SHP77 treated with DMSO at 0.1 percent for 48 hours (cell line): Measurements from ENCODE around the gene KISS1R.

Experiments used
- DNase-seq: peaks from one replicate; lab custom pipeline; 2025; lab: John Stamatoyannopoulos, UW

The KISS1R gene

DNA sequence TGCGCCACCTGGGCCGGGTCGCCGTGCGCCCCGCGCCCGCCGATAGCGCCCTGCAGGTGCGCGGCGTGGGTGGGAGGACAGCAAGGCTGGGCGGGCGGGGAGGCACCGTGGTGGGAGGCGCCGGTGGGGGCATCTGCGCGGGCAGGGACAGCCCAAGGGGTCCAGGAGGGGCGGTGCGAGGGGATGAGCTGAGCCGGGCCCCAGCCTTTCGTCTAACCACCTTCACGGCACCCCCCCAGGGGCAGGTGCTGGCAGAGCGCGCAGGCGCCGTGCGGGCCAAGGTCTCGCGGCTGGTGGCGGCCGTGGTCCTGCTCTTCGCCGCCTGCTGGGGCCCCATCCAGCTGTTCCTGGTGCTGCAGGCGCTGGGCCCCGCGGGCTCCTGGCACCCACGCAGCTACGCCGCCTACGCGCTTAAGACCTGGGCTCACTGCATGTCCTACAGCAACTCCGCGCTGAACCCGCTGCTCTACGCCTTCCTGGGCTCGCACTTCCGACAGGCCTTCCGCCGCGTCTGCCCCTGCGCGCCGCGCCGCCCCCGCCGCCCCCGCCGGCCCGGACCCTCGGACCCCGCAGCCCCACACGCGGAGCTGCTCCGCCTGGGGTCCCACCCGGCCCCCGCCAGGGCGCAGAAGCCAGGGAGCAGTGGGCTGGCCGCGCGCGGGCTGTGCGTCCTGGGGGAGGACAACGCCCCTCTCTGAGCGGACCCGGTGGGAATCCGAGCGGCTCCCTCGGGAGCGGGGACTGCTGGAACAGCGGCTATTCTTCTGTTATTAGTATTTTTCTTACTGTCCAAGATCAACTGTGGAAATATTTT, 3.1 kb downstream of the KISS1R start:
- DNase-seq = no peak

DNA sequence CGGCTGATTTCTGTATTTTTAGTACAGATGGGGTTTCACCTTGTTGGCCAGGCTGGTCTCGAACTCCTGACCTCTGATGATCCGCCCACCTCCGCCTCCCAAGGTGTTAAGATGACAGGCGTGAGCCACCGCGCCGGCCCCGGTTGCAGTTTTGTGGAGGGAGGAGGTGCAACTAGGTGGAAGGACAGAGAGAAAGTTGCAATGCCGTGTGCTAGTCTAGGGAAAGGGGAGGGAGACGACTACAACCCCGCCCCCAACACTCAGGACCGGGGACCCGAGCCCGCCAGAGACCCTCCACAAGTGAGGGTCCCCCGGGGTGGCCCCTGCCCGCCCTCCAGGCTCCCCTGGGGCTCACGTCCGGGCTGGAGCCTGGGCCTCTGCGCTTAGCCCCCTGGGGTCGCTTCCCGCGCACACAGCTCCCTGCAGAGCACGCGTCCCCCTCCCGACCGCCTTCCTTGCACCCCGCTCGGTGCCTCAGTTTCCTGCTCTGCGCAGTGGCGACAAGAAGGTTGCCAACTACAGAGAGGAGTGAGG, 7.5 kb downstream of the KISS1R start:
- DNase-seq = no peak

DNA sequence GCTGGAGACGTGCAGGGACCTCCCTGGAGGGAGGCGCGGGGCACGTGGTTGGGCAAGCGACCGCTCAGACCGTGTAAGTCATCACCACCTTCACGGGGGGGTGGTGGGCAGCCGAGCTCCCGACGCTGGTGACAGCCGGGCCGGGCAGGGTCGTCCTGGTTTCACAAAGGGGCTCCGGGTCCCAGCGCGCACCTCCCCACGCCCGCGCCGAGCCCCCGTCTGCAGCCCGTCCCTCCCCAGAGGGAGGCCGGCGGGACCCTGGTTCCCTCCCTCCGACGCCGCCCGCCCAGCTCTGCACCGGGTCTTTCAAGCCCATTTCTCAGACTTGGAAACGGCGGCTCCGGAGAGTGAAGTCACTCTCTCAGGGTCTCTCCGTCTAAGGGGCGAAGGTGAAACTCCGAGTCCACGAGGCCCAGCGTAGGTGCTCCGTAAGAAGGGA, 8.0 kb downstream of the KISS1R start:
- DNase-seq = no peak

DNA sequence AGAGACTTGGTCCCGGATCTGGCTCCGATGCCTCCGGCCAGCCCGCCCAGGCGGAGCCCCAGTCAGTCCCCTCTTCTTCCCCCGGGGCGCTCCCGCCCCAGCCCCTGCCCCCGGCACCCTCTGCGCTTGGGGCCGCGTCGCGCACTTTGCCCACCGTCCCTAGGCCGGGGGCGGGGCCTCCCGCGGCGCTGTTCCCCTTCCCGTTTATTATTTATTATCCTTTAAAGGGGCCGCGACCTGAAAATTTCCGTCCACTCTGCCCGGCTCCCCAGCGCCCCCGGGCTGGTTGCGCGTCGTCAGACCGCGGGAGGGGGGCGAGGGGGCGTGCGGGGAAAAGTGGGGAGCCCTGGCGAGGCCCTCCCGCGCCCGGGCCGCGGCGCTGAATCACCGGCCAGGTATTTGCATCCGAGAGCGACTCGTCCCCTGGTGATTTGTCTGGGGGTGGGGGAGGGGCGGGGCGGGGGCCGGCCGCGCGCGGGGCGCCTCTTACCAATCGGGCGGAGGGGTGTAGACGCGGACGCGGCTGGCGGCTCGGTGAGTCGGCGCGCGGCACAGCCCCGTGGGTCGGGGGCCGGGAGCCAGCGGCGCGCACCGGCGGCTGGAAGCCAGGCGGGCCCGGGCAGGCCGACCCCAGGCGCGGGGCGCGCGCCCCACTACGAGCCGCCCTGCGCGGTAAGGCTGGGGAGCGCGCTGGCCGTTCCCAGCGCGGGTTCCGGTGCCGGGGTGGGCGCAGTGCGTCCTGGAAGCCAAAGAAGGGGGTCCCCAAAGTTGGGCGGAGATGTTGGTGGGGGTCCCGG, 8.6 kb downstream of the KISS1R start, which contains the start of gene ARID3A:
TSS of gene ARID3A (plus strand) at position 510 of the 797 bp plus-strand sequence. CDS start 3,494 bp downstream, outside the sequence.
- peak; percentile 74 for DNase-seq

DNA sequence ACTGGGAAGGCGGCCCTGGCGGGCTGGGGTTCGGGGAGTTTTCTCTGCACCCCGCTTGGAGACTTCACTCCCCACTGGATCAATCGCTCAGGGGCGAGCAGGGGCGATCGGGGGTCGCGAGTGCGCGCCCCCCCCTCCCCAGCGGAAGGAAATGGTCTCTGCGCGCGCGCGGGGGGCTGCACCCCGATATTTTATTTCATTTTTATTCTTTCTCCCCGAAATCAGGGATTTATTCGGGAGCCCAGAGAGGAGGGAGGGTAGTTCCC, 9.1 kb downstream of the KISS1R start:
- no peak for DNase-seq

DNA sequence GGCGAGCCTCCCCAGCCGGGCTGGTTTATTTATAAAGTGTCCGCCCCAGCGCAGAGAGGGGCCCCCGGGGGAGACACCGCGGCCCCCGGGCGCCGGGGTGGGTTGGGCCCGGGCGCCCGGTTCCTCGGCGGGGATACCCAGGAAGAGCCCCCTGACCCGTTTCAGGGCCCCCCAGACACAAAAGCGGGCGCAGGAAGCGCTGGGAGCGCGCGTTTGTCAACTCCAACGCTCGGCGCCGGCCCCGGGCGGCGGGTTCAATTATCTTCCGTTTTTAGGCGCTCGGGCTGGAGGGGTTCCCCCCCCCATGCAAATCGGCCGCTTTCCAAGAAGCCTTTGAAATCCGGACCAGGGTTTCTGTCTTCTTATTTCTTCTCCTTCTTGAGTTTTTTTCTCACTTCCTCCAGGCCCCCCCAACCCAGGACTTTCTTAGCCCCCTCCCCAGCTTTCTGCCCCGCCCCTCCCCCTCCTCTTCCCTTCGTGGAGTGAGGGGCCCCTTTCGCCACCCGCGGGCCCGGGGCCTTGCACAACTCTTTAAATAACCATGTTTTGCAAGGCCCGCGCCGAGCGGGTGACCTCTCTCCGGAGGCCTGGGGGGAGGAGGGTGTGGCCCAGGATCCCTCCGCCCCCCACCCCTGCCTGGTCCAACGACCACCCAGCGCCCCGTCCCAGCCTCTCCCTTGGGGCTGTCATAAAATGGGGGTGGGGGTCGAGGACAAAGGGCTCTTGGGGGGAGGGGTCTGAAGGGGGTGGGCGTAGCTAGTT, 9.6 kb downstream of the KISS1R start:
- DNase-seq = no peak

DNA sequence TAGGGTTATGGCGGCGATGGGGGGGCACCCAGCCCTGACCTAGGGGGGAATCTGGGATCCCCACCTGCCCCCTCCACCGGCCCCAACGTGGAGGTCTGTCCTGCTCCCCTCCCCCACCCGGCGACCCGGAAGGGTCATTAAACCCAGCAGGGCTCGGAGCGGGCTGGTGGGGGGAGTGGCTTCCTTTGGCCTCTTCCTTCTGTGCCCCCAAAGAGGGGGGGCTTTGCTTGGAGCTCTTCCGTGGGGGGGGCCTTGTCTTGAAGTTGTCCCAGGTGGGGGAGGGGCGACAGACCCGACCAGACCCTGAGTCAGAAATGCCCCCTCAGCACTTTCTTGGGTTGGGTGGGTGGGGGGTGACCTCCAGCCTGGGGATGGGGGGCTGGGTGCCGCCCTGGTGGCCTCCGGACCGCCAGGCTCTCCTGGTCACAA, 10.2 kb downstream of the KISS1R start:
- no peak for DNase-seq

DNA sequence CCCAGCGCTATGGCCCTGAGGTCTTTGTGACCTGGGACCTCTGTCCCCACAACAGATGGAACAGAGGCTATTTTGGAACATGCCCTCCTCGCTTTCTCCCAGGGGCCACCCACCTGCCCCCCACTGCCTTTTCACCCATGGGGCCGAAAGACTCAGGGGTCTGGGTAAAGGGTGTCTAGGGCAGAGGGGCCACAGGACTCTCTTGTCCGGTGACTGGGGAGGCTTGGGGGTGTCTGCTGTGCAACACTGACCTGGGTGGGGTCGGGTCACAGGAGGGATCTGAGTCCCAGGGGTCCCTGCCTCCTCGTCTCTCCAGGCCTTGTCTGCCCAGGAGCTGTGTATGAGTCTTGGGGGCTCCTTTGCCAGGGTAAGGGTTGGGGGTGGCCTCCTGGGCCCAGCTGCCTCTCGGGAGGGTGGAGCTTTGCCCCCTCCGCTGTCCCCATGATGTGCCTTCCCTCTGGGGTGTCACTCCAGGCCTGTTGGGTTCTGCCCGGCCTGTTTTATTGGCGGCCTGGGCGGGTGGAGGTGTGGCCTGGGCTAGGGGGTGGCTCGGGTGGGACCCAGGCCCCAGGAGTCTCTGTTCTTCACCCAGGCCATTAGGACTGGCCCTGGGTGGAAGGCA, 10.8 kb downstream of the KISS1R start:
- DNase-seq = no peak

DNA sequence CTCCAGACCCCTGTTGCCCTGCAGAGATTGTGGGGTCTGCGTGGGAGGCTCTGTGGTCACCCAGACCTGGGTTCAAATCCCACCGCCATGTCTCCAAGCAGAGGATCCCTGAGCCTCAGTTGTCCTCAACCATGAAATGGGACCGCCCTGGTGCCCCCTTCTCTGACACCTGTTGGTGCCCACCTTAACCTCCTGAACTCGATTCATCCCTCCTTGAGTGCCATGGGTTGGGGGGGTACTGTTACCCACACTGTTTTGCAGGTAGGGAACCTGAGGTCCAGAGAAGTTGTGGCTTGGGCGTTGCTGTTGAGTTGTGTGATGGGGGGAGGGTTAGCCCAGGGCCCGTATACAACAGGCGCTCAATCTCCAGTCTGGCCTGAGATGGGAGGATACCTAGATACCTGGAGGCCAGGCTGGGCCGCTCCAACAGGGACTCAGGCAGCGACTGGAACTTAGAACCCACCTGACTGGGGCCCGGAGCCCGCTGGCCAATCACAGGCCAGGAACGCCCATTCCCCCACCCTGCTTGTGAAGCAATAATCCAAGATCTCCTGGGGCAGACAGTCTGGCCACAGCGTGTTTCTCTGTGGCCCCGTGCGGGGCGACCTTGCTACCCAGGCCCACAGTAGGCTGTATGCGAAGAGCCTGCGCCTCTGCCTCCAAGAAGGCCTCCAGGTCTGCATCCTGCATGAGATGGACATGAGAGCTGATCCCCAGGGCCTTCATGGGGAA, 11.5 kb downstream of the KISS1R start:
- no peak for DNase-seq

DNA sequence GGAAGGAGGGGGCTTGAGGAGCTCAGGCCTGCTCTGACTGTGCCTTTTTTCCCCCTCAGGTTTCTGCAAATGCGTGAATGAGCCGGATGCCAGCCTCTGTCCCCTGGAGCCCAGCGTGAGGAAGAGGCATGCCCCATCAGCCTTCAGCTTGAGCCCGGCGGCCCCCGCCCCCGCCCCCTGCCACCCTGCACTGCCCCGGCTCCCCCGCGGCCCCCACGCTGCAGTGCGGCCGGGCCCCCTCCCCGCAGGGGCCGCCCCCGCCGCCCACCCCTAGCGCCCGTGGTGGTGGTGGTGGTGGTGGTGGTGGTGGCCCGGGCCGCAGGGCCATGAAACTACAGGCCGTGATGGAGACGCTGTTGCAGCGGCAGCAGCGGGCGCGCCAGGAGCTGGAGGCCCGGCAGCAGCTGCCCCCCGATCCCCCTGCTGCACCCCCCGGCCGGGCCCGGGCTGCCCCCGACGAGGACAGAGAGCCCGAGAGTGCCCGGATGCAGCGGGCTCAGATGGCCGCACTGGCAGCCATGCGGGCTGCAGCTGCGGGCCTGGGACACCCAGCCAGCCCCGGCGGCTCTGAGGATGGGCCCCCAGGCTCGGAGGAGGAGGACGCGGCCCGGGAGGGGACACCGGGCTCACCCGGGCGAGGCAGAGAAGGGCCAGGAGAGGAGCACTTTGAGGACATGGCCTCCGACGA, 12.2 kb downstream of the KISS1R start:
- no peak for DNase-seq

DNA sequence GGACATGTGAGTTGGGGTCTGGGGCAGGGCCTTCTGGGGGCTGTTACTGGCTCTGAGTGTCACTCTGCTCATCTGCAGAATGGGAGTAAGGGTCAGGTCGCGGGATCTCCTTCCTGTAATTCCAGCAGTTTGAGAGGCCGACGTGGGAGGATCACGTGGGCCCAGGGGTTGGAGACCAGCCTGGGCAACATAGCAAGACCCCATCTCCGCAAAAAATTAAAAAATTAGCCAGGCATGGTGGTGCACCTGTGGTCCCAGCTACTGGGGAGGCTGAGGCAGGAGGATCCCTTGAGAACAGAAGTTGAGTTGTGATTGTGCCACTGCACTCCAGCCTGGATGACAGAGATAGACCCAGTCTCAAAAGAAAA, 12.7 kb downstream of the KISS1R start:
- no peak for DNase-seq

DNA sequence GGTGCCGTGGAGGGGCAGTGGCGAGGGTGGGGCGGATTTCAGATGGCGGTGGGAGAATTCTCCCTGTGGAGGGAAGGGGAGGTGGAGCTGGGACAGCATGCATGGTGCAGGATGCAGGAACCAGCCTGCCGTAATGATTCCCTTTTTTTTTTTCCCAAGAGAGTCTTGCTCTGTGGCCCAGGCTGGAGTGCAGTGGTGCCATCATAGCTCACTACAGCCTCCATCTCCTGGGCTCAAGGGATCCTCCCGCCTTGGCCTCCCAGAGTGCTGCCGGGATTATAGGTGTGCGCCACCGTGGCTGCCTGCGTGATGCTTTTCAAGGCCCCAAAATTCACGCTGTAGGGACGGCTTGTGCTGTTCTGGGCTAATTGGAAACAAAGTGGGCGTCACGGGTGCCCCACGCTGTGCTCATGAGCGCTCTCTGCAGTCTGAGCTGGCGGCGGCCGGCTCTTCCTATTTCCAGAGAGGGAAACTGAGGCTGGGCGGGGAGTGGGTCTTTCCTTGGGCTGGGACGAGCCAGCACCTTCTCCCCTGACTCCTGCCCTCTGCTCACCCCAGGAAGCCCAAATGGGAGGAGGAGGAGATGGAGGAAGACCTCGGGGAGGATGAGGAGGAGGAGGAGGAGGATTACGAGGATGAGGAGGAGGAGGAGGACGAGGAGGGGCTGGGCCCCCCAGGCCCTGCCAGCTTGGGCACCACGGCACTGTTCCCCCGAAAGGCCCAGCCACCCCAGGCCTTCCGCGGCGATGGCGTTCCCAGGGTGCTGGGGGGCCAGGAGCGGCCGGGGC, 14.9 kb downstream of the KISS1R start:
- no peak for DNase-seq

DNA sequence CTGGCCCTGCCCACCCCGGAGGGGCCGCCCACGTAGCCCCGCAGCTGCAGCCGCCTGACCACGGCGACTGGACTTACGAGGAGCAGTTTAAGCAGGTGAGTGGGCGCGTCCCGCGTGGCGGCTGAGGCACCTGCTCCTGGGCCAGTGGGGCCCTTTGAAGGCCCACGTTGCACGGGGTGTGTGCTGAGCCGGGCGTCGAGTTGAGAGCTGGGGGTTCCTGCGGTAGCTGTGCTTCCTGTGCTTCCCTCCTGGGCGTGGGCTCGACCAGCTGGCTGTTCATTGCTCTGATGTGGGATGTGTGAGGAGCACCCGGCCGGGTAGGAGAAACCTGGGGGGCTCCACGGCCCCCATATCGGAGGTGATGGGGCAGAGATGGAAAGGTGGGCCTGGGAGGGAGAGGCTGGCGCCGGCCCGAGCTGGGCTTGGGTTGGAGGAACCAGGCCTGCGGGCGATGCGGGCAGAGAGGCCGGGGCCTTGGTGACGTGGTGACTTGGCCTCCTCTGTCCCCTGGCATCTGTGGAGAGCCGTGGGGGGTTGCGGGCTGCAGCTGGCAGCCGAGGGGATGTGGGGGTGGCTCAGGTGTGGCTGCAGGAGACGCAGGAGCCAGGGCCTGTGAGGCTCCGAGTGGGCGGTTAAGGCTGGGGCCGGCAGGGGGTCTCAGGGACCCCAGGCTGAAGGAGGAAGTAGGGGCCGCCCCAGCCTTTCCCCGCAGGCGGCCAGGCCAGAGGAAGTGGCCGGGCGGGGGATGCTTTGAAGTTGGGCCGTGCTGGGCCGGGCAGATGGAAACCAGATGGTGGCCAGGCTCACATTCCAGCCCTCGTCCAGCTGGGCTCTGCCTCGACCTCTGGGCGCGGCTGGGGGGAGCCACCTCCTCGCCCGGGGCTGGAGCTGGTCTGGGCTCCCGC, 15.8 kb downstream of the KISS1R start:
- DNase-seq = no peak

DNA sequence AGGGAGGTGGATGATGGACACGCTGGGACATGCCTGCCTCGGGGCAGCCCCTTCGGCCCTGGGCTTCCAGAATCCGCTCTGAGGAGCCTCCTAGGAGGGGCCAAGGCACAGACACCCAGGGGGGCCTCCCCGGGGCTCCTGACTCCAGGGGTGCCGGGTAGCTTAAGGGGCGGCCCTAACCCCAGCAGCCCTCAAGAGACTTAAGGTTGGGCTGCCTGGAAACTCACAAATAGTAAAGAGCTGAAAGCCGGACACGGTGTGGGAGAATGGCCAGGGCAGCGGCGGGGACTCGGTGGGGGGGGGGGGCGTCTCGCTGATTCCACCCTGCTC, 16.4 kb downstream of the KISS1R start:
- DNase-seq = no peak

DNA sequence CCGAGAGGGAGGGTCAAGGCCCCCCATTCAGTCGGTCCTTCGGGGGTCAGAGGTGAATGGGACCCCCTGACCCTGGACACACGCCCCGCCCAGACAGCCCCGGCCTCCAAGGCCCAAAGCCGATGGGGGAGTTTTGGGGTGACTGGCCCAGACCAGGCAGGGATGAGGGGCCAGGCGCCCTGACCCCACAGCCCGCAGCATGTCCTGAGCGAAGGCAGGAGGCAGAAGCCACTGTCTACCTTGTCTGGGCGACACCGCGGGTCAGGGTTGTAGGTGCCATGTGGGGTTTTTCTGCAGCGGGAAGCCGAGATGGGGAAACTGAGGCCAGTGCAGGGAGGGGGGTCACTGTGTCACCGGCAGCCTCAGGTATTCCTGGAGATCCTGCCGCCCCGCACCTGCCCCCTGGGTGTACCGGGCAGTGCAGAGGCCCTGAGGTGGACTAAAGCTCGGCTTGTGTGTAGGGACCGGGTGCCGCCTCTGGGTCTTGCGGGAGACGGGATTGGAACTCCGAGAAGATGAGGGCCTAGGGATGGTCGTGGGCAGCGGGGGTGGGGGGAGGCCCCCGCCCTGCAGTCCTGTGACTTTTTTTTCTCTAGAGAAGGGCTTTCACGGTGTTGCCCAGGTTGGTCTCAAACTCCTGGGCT, 17.2 kb downstream of the KISS1R start:
- DNase-seq = no peak

DNA sequence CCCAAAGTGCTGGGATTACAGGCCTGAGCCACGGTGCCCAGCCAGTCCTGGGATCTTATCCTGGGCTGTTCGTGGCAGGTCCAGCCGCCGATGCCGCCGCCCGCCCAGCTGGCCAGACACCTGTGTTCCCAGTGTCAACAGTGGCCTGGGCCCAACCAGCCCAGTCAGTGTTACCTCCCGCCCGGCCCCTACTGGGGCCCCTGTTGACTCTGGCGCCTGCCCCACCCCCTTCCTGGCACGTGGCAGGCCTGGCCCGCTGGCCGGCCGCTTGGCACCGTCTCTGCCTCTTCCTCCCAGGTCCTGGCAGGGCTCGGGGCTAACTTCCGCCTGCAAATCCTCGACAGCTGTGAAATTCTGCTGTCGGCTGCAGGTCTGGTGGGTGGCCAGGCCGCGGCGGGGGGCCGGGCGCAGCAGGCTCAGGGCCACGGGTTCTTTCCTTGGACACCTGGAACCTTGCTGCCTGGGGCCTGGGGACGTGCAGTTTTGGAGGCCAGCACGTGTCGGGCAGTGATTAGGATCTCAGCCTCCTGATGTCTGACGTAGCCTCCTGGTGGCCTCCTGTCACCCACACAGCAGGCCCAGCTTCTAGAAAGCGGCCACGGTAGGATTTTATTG, 17.8 kb downstream of the KISS1R start:
- peak; percentile 77 for DNase-seq

DNA sequence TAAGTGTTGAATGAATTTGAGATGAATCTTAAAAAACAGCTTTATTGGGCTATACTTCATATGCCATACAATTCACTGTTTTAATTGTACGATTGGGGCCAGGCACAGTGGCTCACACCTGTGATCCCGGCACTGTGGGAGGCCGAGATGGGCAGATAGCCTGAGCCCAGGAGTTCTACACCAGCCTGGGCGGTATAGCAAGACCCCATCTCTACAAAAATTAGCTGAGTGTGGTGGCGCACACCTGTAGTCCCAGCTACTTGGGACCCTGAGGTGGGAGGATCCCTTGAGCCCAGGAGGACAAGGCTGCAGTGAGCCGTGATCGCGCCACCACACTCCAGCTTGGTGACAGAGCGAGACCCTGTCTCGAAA, 19.0 kb downstream of the KISS1R start:
- no peak for DNase-seq

DNA sequence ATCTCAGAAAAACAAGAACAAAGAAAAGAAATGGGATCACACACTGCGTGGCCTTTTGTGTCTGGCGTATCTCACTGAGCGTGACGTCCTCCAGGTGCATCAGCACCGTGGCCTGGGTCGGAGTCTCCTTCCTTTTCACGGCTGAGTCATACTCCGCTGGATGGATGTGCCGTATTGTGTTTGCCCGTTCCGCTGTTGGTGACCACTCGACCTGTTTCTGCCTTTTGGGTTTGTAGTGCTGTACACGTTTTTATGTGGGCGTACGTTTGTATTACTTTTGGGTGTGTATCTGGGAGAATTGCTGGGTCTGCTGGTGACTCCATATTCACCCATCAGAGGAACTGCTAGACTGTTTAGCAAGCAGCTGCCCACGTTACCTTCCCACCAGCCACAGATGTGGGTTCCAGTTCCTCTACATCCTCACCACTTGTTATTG, 20.1 kb downstream of the KISS1R start:
- no peak for DNase-seq
